ENCODE results near the gene PYGO2. TPM values are rescaled to one million over a fixed set of nuclear protein-coding genes. Genes with fewer than 3 reads are reported as not detected.
"Not testable (repeated sequence)": the region's sequence is repeated elsewhere in the genome, so short reads cannot be mapped to it uniquely, and the experiment has no call there.

Gene PYGO2
- total RNA-seq, 2 experiments from 2014 or later = 55.3 TPM

- Mint-ChIP-seq H3K9me3 (no peaks in the 10 kb centered on the region), H3K4me1 (peaks cover 37% of the 10 kb centered on the region), H3K27ac (no peak overlapping the region), H3K27me3 (no peaks in the 10 kb centered on the region), H3K4me3 (peak overlapping the region; percentile 8), H3K36me3 (no peaks in the 10 kb centered on the region)
- ATAC-seq (ENCODE audit: low read depth) (no peak), DNase-seq (no peak)
- POLR2A ChIA-PET = interaction anchor here (1.0 to 5.2 kb wide), 3 partner anchors 14 to 36 kb away, joined by 3 to 36 read pairs (median 30); partner anchors contain the start of gene FLAD1
These were observed 35.6 kb upstream of the PYGO2 start for GRCh38 chr1:154996966-154997701.

GRCh38 chr1:154995301-154995983, 33.9 kb upstream of the PYGO2 start:
- H3K36me3 Mint-ChIP-seq; H3K27ac Mint-ChIP-seq; H3K4me3 Mint-ChIP-seq; H3K9me3 Mint-ChIP-seq; ATAC-seq (ENCODE audit: low read depth); H3K27me3 Mint-ChIP-seq; DNase-seq: not testable (repeated sequence)
- H3K4me1 Mint-ChIP-seq = peaks cover 35% of the 10 kb centered on the region
- POLR2A ChIA-PET = interaction anchor here (0.7 to 5.2 kb wide), 6 partner anchors 12 to 75 kb away, joined by 3 to 36 read pairs (median 6); partner anchors contain the start of genes ADAM15 and FLAD1

- Mint-ChIP-seq H3K36me3 (peaks cover 2% of the 10 kb centered on the region), H3K27ac (no peak overlapping the region), H3K4me3 (no peak overlapping the region), H3K9me3 (no peaks in the 10 kb centered on the region), H3K4me1 (peaks cover 29% of the 10 kb centered on the region), H3K27me3 (no peaks in the 10 kb centered on the region)
- DNase-seq (no peak), ATAC-seq (ENCODE audit: low read depth) (no peak)
- POLR2A ChIA-PET = interaction anchor here (0.7 to 5.2 kb wide), 10 partner anchors 12 to 57 kb away, joined by 3 to 36 read pairs (median 4); partner anchors contain the start of genes ADAM15, FLAD1 and PYGO2
These were observed 33.0 kb upstream of the PYGO2 start for GRCh38 chr1:154994591-154994990.

- H3K27ac Mint-ChIP-seq = peak overlapping the region; percentile 12
- H3K4me3 Mint-ChIP-seq = no peak overlapping the region
- peaks cover 2% of the 10 kb centered on the region for H3K36me3 Mint-ChIP-seq
- H3K27me3 Mint-ChIP-seq = no peaks in the 10 kb centered on the region
- no peak for DNase-seq
- POLR2A ChIA-PET = interaction anchor here (0.7 to 5.2 kb wide), 9 partner anchors 11 to 40 kb away, joined by 3 to 36 read pairs (median 4); partner anchors contain the start of genes FLAD1 and PYGO2
- no peaks in the 10 kb centered on the region for H3K9me3 Mint-ChIP-seq
- ATAC-seq (ENCODE audit: low read depth) = no peak
- peaks cover 28% of the 10 kb centered on the region for H3K4me1 Mint-ChIP-seq
These were observed 32.6 kb upstream of the PYGO2 start for GRCh38 chr1:154994269-154994587.

- H3K27me3 Mint-ChIP-seq = no peaks in the 10 kb centered on the region
- DNase-seq (no peak), ATAC-seq (ENCODE audit: low read depth) (no peak)
- no peaks in the 10 kb centered on the region for H3K9me3 Mint-ChIP-seq
- H3K4me1 Mint-ChIP-seq = peaks cover 28% of the 10 kb centered on the region
- H3K4me3 Mint-ChIP-seq = no peak within 1 kb of the TSS
- peaks cover 4% of the 10 kb centered on the region for H3K36me3 Mint-ChIP-seq
- POLR2A ChIA-PET = interaction anchor here (0.7 to 5.2 kb wide), 10 partner anchors 11 to 40 kb away, joined by 3 to 36 read pairs (median 4); partner anchors contain the start of genes FLAD1 and PYGO2
- peak within 1 kb of the TSS; percentile 19 for H3K27ac Mint-ChIP-seq
These were observed 32.1 kb upstream of the PYGO2 start, which contains the start of gene LENEP for GRCh38 chr1:154993572-154994268. TSS of gene LENEP (plus strand) at chr1:154993586. CDS start at chr1:154993608, 22 bp downstream.

- H3K27me3 Mint-ChIP-seq = no peaks in the 10 kb centered on the region
- peaks cover 25% of the 10 kb centered on the region for H3K4me1 Mint-ChIP-seq
- H3K4me3 Mint-ChIP-seq = no peak overlapping the region
- peak overlapping the region; percentile 19 for H3K27ac Mint-ChIP-seq
- ATAC-seq (ENCODE audit: low read depth) (no peak), DNase-seq (no peak)
- POLR2A ChIA-PET = interaction anchor here (0.6 to 5.2 kb wide), 4 partner anchors 10 to 40 kb away, joined by 3 to 36 read pairs (median 3); partner anchors contain the start of gene FLAD1
- peaks cover 6% of the 10 kb centered on the region for H3K36me3 Mint-ChIP-seq
- no peaks in the 10 kb centered on the region for H3K9me3 Mint-ChIP-seq
These were observed 31.4 kb upstream of the PYGO2 start for GRCh38 chr1:154992721-154993571.

- H3K4me1 Mint-ChIP-seq = peaks cover 14% of the 10 kb centered on the region
- no peak for DNase-seq
- H3K9me3 Mint-ChIP-seq = no peaks in the 10 kb centered on the region
- H3K27me3 Mint-ChIP-seq = no peaks in the 10 kb centered on the region
- H3K36me3 Mint-ChIP-seq = peaks cover 6% of the 10 kb centered on the region
- no peak for ATAC-seq (ENCODE audit: low read depth)
- no peak overlapping the region for H3K27ac Mint-ChIP-seq
- POLR2A ChIA-PET = no interaction called here
- no peak overlapping the region for H3K4me3 Mint-ChIP-seq
These were observed 28.7 kb upstream of the PYGO2 start for GRCh38 chr1:154990276-154990675.

- Mint-ChIP-seq H3K9me3 (no peaks in the 10 kb centered on the region), H3K4me1 (peaks cover 9% of the 10 kb centered on the region), H3K4me3 (no peak overlapping the region), H3K36me3 (peaks cover 6% of the 10 kb centered on the region), H3K27ac (peak overlapping the region; percentile 47), H3K27me3 (no peaks in the 10 kb centered on the region)
- no peak for DNase-seq
- POLR2A ChIA-PET = interaction anchor here (1.4 kb wide), 1 partner anchor 16 kb away, joined by 3 read pairs; no protein-coding TSS in a partner anchor
- ATAC-seq (ENCODE audit: low read depth) = no peak
These were observed 27.7 kb upstream of the PYGO2 start for GRCh38 chr1:154989195-154989860.

GRCh38 chr1:154988058-154988954, 26.7 kb upstream of the PYGO2 start:
- POLR2A ChIA-PET = interaction anchor here (1.0 to 1.4 kb wide), 2 partner anchors 15 to 73 kb away, joined by 3 read pairs; no protein-coding TSS in a partner anchor
- no peaks in the 10 kb centered on the region for H3K9me3 Mint-ChIP-seq
- H3K36me3 Mint-ChIP-seq = peaks cover 6% of the 10 kb centered on the region

GRCh38 chr1:154987326-154987725, 25.7 kb upstream of the PYGO2 start:
- H3K27ac Mint-ChIP-seq = no peak overlapping the region

More at GRCh38 chr1:154988058-154988954, 26.7 kb upstream of the PYGO2 start:
- Mint-ChIP-seq H3K27ac (no peak overlapping the region), H3K4me3 (no peak overlapping the region), H3K27me3 (no peaks in the 10 kb centered on the region), H3K4me1 (peaks cover 12% of the 10 kb centered on the region)
- no peak for DNase-seq
- no peak for ATAC-seq (ENCODE audit: low read depth)

GRCh38 chr1:154986736-154987135, 25.2 kb upstream of the PYGO2 start:
- not testable (repeated sequence) for H3K4me3 Mint-ChIP-seq; H3K27ac Mint-ChIP-seq; DNase-seq; H3K36me3 Mint-ChIP-seq; H3K9me3 Mint-ChIP-seq; H3K27me3 Mint-ChIP-seq; ATAC-seq (ENCODE audit: low read depth)
- POLR2A ChIA-PET = interaction anchor here (0.7 to 1.3 kb wide), 2 partner anchors 15 to 16 kb away, joined by 3 to 4 read pairs; partner anchors contain the start of gene SHC1
- peaks cover 12% of the 10 kb centered on the region for H3K4me1 Mint-ChIP-seq

More at GRCh38 chr1:154987326-154987725, 25.7 kb upstream of the PYGO2 start:
- peaks cover 12% of the 10 kb centered on the region for H3K4me1 Mint-ChIP-seq
- DNase-seq = no peak
- peaks cover 6% of the 10 kb centered on the region for H3K36me3 Mint-ChIP-seq
- POLR2A ChIA-PET = interaction anchor here (0.7 to 1.0 kb wide), 2 partner anchors 17 to 74 kb away, joined by 3 read pairs; partner anchors contain the start of gene SHC1
- no peak overlapping the region for H3K4me3 Mint-ChIP-seq
- no peak for ATAC-seq (ENCODE audit: low read depth)
- H3K27me3 Mint-ChIP-seq = no peaks in the 10 kb centered on the region
- no peaks in the 10 kb centered on the region for H3K9me3 Mint-ChIP-seq

All from activated naive CD8-positive, alpha-beta T cell treated with anti-CD3 and anti-CD28 coated beads, Interleukin-2, amount 10 ng/mL, durations not matched to agents 7 days and 5 days (primary cell).